ENCODE measurements around the gene C19orf85.
"Not testable (repeated sequence)": the region's sequence is repeated elsewhere in the genome, so short reads cannot be mapped to it uniquely, and the experiment has no call there.

The C19orf85 gene

GRCh38 chr19:55464662-55465054 lies at the start of gene C19orf85:
TSS of gene C19orf85 (minus strand) at chr19:55464751. CDS start at chr19:55464554, 197 bp downstream.
- DNase-seq (ENCODE audit: low spot score), result no peak

DNA sequence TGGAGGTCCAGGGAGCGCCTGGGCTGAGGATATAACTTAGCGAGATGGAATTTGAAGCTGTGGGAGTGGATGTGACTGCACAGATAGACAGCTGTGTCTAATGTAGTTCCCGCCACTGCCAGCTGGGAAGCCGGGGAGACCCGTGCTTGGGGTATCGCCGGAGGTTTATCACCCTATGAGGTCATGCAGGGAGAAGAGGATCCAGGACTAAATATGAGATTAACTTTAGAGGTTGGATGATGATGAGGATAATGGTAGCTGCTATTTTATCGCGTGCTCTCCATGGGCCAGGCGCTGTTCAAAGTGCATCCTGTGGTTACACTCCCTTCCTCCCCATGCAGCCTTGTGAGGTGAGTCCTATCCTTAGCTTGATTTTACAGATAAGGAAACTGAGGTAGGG lies 43.6 kb upstream of the C19orf85 start:
- DNase-seq (ENCODE audit: low spot score), result no peak

DNA sequence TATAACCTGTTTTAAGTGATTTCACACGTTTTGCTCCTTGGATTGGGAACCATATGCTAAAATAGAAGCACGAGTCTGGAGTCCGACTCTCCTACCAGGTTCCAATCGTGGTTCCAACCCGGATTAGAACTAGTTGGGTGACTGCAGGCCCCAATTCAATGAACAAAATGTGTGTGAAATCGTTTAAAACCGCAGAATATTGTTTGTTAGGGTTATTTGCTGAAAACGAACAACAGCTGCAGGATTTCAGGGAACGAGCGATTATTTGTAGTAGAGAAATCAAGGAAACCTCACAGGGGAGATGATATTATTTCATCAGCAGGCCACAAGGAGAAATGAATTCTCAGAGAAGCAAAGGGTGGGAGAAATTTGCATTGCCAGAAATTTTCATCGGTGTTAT lies 40.4 kb upstream of the C19orf85 start:
- DNase-seq (ENCODE audit: low spot score), result no peak

DNA sequence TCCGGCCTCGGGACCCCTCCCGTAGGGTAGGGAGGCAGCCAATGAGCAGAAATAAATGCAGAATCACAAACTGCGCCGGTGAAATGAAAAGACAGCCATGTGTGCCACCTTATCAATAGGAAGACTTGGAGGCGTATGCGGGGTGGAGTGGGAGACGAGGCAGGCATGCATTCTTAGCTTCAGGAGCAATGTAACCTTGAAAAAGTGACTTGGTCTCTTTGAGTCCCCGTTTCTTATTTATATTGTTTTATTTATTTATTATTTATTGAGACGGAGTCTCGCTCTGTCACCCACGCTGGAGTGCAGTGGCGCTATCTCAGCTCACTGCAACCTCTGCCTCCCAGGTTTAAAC lies 39.7 kb upstream of the C19orf85 start:
- no peak for DNase-seq (ENCODE audit: low spot score)

DNA sequence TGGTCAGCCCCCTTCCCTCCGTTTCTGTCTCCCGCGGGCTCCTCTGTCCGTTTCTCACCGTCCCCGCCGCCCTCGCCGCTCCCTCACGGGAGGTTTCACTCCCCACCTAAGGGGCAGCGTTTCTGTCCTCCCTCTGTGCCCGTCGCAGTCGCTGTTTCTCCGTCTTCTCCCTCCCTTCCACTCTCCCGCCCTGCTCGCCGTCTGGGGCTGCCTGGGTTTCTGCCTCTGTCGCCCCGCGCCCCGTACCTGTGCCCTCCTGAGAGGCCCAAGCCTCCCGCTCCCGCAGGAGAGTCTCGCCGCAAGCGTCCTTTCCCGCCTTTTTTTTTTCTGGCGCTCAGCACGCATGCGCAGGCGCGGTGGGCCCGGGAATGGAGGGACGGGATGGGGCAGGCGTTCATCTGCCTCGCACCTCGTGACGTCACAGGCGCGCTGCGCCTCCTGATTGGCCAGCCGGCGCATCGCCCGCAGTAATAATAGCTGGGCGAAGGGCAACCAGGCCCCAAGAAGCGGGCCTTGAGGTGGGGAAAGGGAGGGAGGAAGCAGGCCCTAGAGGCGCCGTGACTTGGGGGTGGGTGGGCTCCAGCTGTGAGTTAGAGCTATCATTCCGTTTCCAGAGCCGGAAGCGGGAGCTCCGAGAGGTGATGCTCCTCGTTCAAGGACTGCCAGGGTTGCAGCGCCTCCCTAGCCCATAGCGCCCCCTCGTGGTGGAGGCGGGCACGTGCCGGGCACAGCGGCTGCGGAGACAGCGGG lies 39.1 kb upstream of the C19orf85 start:
- peak; percentile 93 for DNase-seq (ENCODE audit: low spot score)

DNA sequence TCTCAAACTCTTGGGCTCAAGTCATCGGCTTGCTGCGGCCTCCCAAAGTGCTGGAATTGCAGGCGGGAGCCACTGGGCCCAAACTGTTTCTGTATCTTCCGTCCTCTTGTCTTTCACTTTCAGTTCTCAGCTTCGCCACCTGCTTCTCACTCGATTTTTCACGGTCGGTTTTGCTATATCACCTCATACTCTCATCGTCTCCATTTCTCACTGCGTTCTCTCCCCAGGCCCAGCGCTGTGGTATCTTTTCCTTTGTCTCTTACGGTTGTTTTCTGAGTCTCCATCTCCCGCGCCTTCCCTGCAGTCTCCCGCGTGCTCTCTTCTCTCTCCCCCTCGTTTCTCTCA lies 38.6 kb upstream of the C19orf85 start:
- DNase-seq (ENCODE audit: low spot score), result no peak

DNA sequence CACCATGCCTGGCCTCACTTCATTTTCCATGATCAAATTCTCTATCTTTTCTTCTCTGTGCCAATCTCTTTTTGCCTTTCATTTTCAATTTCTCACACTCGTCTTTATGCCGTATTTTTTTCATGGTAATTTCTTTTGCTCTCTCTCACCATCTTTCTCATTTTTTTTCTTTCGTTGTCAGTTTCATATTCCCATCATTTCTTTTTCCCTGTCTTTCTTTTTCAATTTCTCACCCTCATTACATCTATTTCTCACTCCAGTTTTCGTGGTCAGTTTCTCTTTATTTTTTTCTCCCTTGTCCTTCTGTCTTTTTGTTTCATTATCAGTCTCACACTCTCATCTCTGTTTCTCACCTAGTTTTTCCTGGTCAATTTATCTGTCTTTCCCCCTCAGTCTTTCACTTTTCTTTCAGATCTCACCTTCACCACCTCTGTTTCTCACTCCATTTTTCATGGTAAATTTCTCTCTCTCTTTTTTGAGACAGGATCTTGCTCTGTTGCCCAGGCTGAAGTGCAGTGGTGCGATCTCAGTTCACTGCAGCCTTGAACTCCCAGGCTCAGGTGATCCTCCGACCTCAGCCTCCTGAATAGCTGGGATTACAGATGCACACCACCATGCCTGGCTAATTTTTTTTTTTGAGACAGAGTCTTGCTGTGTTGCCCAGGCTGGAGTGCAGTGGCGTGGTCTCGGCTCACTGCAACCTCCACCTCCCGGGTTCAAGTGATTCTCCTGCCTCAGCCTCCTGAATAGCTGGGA lies 37.8 kb upstream of the C19orf85 start:
- DNase-seq (ENCODE audit: low spot score), result no peak

- DNase-seq (ENCODE audit: low spot score), result no peak
These were observed 35.9 kb upstream of the C19orf85 start for GRCh38 chr19:55500368-55500952.

DNA sequence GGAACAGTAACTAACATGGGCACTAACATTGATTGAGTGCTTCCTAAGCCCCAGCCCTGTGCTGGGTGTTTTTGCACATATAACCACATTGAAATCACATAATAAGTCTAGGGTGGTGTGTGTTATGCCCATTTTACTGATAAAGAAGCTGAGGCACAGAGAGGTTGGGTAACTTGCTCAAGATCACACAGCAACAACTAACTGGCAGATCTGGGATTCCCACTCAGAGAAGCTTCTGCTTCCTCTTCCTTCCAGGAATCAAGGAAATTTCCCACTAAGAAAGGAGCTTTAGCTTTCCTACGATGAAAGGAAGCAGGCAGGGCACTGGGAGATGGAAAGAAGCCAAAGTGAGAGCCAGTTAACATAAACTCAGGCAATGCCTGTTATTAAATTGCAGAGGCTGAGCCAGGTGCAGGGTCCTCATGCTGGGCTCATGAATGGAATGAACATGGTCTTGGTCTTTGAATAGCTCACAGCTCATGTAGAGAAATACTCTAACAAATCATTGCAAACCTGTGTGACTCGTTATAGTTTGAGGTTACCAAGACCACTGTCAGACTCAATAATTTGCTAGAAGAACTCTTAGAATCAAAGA lies 33.8 kb upstream of the C19orf85 start:
- DNase-seq (ENCODE audit: low spot score), result no peak

- DNase-seq (ENCODE audit: low spot score), result no peak
These were observed 33.2 kb upstream of the C19orf85 start for GRCh38 chr19:55497763-55498162.

DNA sequence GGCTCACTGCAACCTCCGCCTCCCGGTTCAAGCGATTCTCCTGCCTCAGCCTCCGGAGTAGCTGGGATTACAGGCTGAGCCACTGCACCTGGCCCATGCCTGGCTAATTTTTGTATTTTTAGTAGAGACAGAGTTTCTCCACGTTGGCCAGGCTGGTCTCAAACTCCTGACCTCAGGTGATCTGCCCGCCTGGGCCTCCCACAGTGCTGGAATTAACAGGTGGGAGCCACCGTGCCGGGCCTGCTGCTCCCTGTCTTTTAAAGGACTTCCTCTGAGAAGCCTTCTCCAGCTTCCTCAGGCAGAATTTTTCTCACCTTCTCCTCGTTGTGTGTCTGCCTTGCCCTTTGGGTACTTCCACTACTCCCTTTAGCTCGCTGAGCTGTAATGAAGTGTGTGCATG lies 32.3 kb upstream of the C19orf85 start:
- not testable (repeated sequence) for DNase-seq (ENCODE audit: low spot score)

GRCh38 chr19:55495646-55496349 lies 31.2 kb upstream of the C19orf85 start:
- no peak for DNase-seq (ENCODE audit: low spot score)

DNA sequence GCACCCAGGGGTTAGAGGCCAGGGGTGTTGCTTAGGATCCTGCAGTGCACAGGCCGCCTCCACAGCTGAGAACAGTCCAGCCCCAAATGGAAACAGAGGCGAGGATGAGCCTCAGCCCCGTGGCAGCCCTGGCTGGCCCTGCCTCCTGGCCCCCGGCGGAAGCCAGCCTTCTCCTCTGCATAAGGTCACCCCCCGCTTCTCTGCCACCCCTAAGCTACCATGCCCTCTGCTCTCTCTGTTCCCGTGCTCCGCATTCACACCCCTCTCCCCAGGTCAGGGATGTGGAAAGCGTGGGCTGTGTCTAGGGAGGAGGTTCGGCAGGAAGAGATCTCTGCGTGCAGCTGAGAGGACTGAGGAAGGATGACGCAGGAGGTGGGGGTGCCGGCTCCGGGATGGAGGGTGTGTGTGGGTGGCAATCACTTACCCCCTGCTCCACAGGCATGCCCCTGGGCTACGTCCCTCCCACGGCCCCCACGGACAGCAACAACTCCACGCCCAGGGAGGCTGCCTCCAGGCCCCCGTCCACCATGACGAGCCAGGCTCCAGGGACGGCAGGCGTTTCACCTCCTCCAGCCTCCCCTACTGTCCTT lies 29.7 kb upstream of the C19orf85 start:
- no peak for DNase-seq (ENCODE audit: low spot score)

- no peak for DNase-seq (ENCODE audit: low spot score)
These were observed 29.2 kb upstream of the C19orf85 start for GRCh38 chr19:55493645-55494171.

DNA sequence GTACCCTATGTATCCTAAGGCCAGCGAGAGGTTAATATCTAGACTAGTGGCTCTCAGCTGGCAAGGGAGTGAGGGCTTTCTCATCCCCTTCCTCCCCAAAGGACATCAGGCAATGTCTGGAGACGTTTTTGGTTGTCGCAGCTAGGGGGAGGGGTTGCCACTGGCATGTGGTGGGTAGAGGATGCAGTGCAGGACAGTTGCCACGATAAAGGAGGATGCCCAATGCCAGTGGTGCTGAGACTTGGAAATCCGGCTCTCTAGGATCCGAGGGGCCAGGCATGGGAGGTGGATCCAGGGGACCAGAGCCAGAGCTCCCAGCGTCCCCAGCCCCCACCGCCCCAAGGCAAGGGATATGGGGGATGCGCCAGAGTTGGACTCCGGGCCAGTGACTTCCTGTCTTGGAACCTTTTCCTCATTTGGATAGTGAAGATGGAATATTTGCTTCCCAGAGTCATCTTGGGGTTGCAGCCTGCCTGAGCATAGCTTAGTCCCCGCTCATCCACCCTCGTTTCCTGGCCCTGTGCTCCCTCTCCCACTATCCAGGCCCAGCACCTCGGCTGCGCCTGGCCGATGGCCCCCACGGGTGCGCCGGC lies 28.6 kb upstream of the C19orf85 start:
- DNase-seq (ENCODE audit: low spot score), result no peak

DNA sequence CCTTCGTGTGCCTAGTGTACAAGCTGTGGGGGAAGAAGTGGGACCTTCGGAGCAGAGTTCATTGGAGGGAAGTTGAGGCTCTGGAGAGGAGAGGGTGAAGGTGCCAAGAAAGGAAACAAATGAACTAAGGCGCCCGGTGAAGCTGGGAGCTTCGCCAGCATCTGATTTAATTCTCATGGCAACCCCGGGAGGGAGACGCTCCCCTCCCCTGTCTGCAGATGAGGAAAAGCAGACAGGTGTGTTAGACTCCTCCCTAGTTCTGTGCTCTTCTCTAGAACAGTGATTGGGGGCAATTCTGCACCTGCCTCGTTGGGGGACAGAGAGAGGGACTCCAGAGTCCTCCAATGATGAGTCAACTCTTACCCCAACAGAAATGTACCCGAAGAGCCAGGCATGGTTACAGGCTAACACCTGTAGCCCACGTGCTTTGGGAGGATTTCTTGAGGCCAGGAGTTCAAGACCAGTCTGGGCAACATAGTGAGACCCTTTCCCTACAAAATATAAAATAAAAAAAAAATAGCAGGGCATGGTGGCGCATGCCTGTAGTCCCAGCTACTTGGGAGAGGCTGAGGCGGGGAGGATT lies 27.9 kb upstream of the C19orf85 start:
- DNase-seq (ENCODE audit: low spot score), result no peak

DNA sequence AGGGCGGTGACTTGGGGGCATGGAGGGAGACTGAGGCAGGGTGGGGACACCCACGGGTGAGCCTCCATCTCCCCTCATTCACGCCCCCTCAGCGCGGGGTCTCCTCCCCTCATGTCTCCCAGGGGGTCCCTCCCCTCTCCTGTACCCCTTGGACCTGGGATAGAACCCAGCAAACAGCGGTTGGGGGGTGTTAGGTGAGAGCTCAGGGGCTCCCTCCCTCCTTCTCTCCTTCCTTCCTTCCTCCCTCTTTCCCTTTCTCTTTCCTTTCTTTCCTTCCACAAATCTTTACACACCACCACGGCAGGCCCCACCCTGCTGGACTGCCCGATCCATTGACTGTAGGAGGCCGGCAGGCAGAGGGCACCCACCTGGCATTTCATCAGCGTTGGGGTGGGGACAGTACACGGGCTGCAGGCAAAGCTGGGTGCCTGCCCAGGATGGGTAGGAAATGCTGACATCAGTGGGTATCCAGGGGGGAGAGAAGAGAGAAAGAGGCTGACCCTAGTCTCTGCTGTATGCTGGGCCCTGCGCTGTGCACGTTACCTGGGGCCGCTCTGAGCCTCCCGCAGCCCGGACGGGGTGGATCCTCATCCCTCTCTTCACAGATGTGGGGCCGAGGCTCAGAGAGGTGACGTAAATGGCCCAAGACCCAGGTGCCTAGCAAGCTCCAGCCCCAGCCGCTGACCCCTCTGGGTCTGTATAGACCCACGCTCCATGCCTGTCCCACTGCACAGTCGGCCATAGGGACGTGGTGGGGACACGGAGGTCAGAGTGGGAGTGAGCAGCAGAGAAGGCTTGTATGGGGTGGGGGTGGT lies 27.2 kb upstream of the C19orf85 start:
- DNase-seq (ENCODE audit: low spot score), result no peak

DNA sequence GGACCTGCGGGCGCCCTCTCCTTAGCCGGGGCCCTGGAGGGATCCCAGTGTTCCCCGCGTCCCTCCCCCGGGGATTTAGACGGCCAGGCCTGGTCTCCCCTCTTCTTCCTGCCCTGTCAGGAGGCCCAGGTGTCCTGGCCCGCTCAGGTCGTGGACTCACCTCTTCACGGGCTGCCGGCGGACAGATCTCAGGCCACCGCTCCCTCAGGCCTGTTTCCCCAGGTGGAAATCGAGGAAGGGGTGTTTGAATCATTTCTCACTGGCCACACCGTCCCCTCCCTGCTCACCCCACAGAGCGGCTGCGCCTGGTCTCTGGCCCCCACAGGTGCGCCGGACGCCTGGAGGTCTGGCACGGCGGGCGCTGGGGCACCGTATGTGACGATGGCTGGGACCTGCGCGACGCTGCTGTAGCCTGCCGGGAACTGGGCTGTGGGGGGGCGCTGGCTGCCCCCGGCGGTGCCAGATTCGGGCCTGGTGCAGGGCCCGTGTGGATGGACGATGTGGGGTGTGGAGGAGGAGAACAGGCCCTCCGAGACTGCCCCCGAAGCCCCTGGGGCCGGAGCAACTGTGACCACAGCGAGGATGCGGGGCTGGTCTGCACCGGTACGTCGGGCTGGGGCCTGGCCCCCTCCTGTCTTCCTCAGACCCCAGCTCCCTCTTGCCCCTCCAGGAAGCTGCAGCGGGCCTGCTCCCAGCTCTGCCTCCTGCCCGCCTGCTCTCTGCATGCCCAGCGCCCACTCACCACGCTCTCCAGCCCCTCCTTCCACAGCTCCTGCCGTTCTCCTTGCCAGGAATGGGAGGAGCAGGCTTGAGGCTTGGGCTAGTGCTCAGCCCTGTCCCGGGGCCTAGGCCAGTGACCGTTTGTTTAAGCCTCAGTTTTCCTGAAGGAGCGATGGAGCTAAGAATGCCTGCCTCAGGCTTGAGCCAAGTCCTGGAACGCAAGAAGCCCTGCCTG lies 26.2 kb upstream of the C19orf85 start:
- no peak for DNase-seq (ENCODE audit: low spot score)
